Lower leg skin (tissue), 4 donors: Measurements from ENCODE around the gene CCDC88C. TPM values are rescaled to one million over a fixed set of nuclear protein-coding genes. Genes with fewer than 3 reads are reported as not detected.

Source experiments
- DNase-seq, 2 donors: peaks; one replicate each; pipeline ENCODE4 v3.0.0-alpha.2; 2019; ENCODE audit warnings: low spot score in 2 of 2
- H3K4me3 ChIP-seq: fragments of 200-600 bp; sonication (generic); 2 replicates; pipeline ENCODE4 v1.5.1; 2017; ENCODE audit warnings: mild to moderate bottlenecking, low read depth; ENCODE audit not compliant: poor library complexity, severe bottlenecking
- CTCF ChIP-seq, 3 donors: fragments of 450-650 bp; IDR thresholded peaks; one replicate each; pipeline ENCODE4 v1.5.1; 2016; ENCODE audit warnings: antibody characterized with exemption in 3 of 3, mild to moderate bottlenecking in 3 of 3, moderate library complexity in 2 of 3
- POLR2A ChIP-seq, 2 donors: fragments of 450-650 bp; IDR thresholded peaks; one replicate each; pipeline ENCODE4 v1.6.1; 2016 to 2017; ENCODE audit warnings: antibody characterized with exemption in 2 of 2, mild to moderate bottlenecking in 1 of 2, moderate library complexity in 1 of 2
- WGBS, 2 donors: methylation state at CpG; one replicate each; pipeline ENCODE4 v1.1.5; 2018; 5-methylcytosine and 5-hydroxymethylcytosine counted together
- intact Hi-C: fragments of 100-400 bp; cut with DNase I; formaldehyde crosslinking; loops from one replicate; pipeline ENCODE4 v1.15.0; 2023; ENCODE audit warnings: low total_unique reads
- total RNA-seq, 4 donors: library from RNA; depleted of rRNA; stranded (reverse); fragments of >200 nt; gene quantifications; one replicate each; pipeline ENCODE4 v1.1.0, GENCODE V29; 2016

CCDC88C gene
- total RNA-seq, 4 donors from 2014 or later: 8.5 to 21.8 (median 13.4) TPM

- intact Hi-C loops: no loop called here
- TF ChIP-seq POLR2A (IDR thresholded peaks at IDR 0.05) (no peak), CTCF (IDR thresholded peaks at IDR 0.05) (no peak)
- no peak for DNase-seq
- no peak overlapping the region for H3K4me3 ChIP-seq
- 91 to 95% methylated on average over 13 to 30 of the region's 30 CpGs for WGBS, 2 donors
Observed at GRCh38 chr14:91339671-91340369, 77.8 kb downstream of the CCDC88C start.

- TF ChIP-seq CTCF (IDR thresholded peaks at IDR 0.05) (no peak), POLR2A (IDR thresholded peaks at IDR 0.05) (no peak)
- no peak for DNase-seq
- H3K4me3 ChIP-seq: no peak overlapping the region
- intact Hi-C loops: no loop called here
- 94 to 95% methylated on average over 17 of the region's 17 CpGs for WGBS, 2 donors
Observed at GRCh38 chr14:91339076-91339475, 78.5 kb downstream of the CCDC88C start.

GRCh38 chr14:91338379-91338778, 79.2 kb downstream of the CCDC88C start:
- no peak overlapping the region for H3K4me3 ChIP-seq
- 92 to 96% methylated on average over 6 to 7 of the region's 7 CpGs for WGBS, 2 donors
- no peak for DNase-seq
- intact Hi-C loops: no loop called here
- no peak for TF ChIP-seq CTCF (IDR thresholded peaks at IDR 0.05)
- no peak for TF ChIP-seq POLR2A (IDR thresholded peaks at IDR 0.05)

- intact Hi-C loops: no loop called here
- no peak overlapping the region for H3K4me3 ChIP-seq
- 92 to 97% methylated on average over 19 to 22 of the region's 23 CpGs for WGBS, 2 donors
- no peak for DNase-seq
- no peak for TF ChIP-seq CTCF (IDR thresholded peaks at IDR 0.05)
- TF ChIP-seq POLR2A (IDR thresholded peaks at IDR 0.05): no peak
Observed at GRCh38 chr14:91337699-91338335, 79.8 kb downstream of the CCDC88C start.

- DNase-seq: no peak
- TF ChIP-seq CTCF (IDR thresholded peaks at IDR 0.05) (no peak), POLR2A (IDR thresholded peaks at IDR 0.05) (no peak)
- intact Hi-C loops: no loop called here
- H3K4me3 ChIP-seq: no peak overlapping the region
- WGBS, 2 donors: 95 to 97% methylated on average over 9 of the region's 9 CpGs
Observed at GRCh38 chr14:91336093-91336450, 81.5 kb downstream of the CCDC88C start.
